Bone marrow (tissue), 2 donors: ENCODE measurements around the gene PLAU.
"Not testable (repeated sequence)": the region's sequence is repeated elsewhere in the genome, so short reads cannot be mapped to it uniquely, and the experiment has no call there.

Source experiments
- DNase-seq, 2 donors: peaks; one replicate each; lab custom pipeline; 2025; lab: John Stamatoyannopoulos, UW

Gene PLAU

DNA sequence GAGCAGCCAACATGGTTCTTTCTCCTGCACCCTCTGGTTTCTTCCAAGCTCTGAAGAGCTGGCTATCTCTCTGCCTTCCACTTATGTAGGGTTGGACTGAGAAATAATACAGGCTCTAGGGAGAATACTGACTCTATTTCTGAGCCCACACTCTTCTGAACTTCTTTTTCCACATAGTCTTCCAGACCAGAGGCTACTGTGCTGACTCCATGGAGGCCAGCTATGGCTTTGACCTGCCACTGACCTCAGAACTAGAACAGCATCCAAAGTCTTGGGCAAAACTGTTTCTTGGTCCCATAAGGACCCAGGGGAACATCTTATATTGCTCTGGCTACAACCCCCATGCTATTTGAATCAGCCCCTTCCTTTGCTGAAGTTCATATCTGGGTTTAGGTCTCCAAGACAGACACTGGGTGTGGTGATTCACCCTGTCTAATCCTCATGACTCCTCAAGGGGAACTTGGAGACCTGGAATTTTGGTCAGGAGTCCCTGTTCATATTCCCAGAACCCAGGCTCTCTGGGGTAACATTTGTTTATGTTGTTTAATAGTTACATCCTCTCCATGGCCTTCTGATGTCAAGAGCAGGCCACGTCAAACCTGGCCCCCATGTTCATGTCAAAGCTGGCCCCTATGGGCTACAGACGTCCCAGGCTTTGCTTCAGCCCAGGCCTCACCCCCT lies 12.1 kb upstream of the PLAU start:
- no peak for DNase-seq

DNA sequence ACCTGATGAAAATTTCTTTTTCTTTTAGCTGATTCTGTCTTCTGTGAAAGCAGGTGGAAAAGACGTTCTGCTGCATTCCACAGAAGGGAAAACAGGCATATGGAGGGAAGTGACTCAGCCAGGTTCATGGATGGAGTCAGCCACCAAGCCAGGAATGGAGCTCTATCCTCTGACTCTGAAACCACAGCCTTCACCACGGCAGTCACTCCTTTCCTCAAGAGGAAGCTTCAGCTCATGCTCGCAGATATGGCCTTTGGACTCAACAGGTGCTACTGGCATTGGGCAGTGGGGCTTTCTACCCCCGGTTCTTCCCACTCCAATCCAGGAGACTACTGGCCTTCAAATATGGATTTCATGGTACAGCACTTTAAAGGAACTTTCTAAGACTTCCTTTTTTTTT lies 11.5 kb upstream of the PLAU start:
- no peak for DNase-seq

DNA sequence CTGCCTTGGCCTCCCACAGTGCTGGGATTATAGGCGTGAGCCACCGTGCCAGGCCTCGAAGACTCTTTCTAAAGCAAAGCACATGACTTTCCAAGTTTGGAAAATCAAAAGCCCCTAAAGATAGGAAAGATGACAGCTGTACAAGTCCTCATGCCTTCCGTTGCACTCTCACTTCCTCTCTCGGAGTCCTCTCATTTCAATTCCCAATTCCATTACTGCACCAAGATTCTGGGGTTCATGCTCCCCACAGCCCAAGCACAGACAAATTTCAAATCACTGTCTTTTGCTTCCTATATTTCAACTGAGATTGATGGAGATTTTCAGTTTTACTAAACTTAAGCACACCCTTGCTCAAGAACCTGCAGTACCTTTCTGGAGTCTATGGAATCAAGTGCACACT lies 10.9 kb upstream of the PLAU start:
- no peak for DNase-seq

GRCh38 chr10:73901261-73901660 lies 9.7 kb upstream of the PLAU start:
- DNase-seq: no peak

- DNase-seq: peak in 1 of 2 donors; percentile 34
Measured at GRCh38 chr10:73902351-73902750, 8.6 kb upstream of the PLAU start.

- no peak for DNase-seq
Measured at GRCh38 chr10:73905256-73906020, 5.5 kb upstream of the PLAU start.

GRCh38 chr10:73906524-73907447 lies 4.1 kb upstream of the PLAU start:
- peak in 1 of 2 donors; percentile 55 for DNase-seq

DNA sequence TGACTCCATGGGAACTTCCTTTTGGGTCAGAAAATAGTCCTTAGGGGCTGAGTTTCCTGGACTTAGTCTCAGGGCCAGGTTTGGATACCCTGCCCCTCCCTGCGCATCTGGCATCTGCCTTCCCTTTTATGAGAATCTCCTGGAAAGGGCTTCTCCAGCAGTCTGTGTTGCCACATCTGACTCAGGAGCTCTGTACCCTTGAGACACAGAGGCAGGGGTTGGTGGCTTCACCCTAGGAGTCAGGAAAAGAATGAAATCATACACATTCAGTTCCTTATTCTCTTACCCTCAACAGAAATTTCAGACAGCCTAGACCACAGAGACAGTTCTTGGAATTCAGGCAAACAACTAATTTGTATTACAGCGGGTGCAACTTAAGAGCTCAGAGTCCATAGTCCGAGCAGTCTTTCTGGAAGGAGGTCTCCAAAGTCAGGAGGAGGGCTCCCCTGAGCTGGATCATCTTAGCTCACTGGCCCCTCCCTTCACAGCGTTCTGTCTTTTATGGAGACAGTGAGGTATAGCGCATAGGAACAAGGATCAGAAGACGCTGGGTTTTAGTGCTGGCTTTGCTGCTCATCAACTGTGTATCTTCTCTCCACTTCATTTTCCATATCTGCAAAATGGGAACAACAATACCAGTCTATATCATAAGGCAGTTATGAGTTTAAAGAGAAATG lies 3.0 kb upstream of the PLAU start:
- peak; percentile 52 to 83 for DNase-seq

- peak; percentile 41 to 84 for DNase-seq
Measured at GRCh38 chr10:73908853-73909539, 1.9 kb upstream of the PLAU start.

DNA sequence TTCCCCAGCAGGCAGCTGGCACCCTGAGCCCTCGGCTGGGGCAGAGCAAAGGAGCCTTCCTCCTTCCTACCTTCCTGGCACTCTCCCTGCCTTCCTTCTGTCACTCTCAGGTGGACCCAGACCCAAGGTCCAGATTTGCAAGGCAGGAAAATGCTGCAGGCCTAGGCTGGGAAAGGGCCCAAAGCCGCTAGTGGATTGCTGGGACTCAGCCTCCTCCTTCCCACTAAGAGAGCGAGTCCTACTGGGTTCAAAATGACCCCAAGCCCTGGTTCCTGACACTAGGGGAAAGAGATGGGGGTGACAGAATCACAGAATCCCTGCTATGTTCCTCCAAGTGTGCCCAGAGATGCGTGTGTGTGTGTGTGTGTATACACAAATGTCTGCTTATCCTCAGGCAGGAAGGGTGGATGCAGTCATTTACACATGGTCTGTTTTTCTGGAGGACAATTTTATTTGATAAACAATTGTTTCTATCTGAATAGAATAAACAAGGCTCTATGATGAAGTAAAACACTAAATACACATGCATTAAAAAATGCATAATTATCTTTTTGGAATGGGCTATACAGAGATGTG lies 1.3 kb upstream of the PLAU start:
- DNase-seq: no peak

DNA sequence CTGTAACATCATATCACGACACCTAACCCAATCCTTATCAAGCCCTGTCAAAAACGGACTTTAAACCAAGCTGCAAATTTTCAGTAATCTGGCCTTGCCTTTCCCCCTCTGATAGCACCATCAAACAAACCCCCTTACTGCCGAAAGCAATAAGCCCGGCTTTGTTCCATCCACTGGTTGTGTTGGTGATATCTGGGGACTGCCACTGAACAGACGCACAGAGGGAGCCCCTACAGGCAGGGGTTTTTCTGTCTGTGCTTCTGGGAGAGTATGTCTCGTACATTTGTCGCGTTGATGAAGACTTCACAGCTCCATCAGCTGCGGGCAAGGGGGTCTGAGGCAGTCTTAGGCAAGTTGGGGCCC lies 550 bp upstream of the PLAU start:
- no peak for DNase-seq

- DNase-seq: no peak
Measured at GRCh38 chr10:73911553-73912004, 647 bp downstream of the PLAU start.

DNA sequence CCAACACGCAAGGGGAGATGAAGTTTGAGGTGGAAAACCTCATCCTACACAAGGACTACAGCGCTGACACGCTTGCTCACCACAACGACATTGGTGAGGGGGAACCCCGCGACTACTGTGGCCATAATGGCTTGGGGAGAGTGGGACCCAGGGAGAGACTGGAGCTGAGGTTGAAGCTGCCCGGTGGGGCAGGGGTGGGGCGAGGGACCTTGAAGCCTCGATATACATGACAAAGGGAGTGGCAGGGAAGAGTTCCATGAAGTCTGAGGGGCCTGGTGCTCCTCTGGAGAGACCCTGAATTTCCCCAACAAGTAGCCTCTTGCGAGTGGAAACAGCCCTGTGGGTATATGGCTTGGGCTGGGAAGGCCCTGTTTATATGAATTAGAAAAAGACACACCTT lies 3.1 kb downstream of the PLAU start:
- DNase-seq: no peak

GRCh38 chr10:73915206-73915851 lies 4.4 kb downstream of the PLAU start:
- DNase-seq: no peak

- DNase-seq: no peak
Measured at GRCh38 chr10:73916761-73917470, 6.0 kb downstream of the PLAU start.

DNA sequence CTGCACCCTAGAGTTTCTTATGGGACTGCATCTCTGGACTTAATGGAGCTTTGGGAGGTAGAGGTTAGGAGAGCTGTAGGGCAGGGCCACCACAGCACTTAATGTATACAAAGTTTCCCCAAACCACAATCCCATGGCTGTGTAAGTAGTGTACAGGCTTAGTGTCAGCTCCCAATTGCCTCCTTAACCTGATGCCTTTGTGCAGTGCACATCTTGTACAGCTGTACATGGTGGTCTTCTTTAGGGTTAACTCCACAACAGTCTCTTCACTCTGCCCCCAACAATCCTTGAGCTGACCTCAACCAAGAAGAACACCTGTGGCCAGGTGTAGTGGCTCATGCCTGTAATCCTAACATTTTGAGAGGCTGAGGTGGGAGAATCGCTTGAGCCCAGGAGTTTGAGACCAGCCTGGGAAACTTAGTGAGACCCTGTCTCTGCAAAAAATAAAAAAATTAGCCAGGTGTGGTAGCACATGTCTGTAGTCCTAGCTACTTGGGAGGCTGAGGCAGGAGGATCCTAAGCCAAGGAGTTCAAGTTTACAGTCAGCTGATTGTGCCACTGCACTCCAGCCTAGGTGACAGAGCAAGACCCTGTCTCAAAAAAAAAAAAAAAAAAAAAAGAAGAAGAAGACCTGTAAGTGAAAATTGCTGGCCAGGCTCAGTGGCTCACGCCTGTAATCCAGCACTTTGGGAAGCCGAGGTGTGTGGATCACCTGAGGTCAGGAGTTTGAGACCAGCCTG lies 6.8 kb downstream of the PLAU start:
- DNase-seq: no peak

DNA sequence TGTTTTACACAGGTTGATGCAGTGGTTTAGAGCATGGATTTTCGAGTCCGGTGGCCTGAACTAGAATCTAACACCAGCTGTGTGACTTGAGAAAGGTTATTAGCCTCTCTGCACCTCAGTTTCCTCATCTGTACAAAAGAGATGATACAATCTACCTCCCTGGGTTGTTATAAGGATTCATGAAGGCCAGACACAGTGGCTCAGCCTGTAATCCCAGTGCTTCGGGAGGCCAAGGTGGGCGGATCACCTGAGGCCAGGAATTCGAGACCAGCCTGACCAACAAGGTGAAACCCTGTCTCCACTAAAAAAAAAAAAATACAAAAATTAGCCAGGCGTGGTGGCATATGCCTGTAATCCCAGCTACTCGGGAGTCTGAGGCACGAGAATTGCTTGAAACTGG lies 8.5 kb downstream of the PLAU start:
- DNase-seq: not testable (repeated sequence)

GRCh38 chr10:73920089-73920488 lies 9.2 kb downstream of the PLAU start:
- peak in 1 of 2 donors; percentile 71 for DNase-seq
